HG02763 (cell line): ENCODE data around the gene TLE4.

ENCODE experiments used
- ATAC-seq: cut with Tn5 transposase; IDR thresholded peaks from one replicate; pipeline ENCODE4 v1.9.1; 2021; ENCODE audit warnings: mild to moderate bottlenecking, moderate library complexity; ENCODE audit not compliant: unreplicated experiment

Gene TLE4

GRCh38 chr9:79765466-79765865 is 193.7 kb downstream of the TLE4 start:
- ATAC-seq, result no peak

DNA sequence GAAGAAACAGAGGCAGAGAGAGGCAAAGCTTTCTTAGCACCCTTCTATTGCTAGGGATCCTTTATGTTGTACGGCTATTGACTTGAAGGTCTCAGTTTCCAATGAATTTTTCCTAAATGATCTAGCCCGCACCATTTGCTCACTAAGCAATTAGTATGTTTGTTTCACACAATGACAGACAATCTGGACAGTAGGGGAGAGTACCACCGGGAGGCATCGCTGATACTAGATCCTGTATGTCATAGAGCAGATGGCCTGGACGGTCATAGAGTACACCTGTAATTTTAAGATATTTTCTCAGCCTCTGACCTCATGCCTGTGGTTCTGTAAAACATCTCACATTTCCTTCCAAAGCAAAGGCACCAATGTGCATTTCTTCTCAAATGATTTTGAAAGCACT is 194.3 kb downstream of the TLE4 start:
- ATAC-seq, result no peak

DNA sequence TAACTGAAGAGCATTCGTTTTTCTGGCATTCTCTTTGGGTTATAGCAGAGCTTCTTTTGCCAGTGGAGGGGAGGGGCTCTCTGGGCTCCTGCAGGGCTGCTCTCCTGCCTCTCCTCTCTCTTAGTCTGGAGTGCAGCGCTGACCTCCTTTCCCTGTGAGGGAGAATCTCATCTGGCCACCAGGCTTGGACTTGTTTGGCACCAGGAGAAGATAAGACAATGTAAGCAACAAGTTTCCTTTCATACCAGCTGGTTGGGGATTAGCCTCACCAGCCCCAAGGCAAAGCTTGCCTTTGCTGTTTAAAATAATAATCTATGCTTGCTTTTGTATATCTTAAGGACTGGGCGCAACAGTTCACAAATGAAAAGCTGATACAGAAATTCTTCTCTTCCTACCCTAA is 196.4 kb downstream of the TLE4 start:
- ATAC-seq, result no peak

- ATAC-seq, result no peak
These were observed 197.9 kb downstream of the TLE4 start for GRCh38 chr9:79769476-79770275.

DNA sequence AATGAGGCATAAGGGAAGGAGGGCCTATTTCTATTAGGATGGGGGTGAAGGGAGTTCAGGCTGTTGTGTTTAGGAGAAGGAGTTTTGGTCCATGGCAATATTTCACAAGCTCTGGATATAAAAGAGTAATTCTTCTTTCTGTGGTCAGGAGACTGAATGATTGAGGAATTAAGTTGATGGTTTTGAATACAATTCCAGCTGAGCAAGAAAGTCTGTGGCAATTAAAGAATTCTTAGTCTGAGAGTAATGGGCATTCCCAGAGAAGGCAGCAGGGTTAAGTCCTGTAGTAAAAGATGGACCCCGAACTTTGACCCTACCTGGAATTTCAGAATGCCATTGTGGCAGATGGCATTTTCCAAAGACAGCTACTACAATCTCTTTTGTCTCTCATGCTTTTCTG is 202.6 kb downstream of the TLE4 start:
- no peak for ATAC-seq
